ENCODE results near the gene TH.

GRCh38 chr11:2172676-2173075 is 1.1 kb upstream of the TH start:
- no peak for TF ChIP-seq POLR2A (IDR thresholded peaks at IDR 0.05)
- TF ChIP-seq POLR2AphosphoS5 (IDR thresholded peaks at IDR 0.05), result no peak
- no peak for TF ChIP-seq CTCF (IDR thresholded peaks at IDR 0.05 in 8 of 11, conservative IDR thresholded peaks at IDR 0.05 in 3 of 11)

Data from spleen (tissue), 7 donors.